ENCODE results near the gene NRG2.

Gene NRG2

DNA sequence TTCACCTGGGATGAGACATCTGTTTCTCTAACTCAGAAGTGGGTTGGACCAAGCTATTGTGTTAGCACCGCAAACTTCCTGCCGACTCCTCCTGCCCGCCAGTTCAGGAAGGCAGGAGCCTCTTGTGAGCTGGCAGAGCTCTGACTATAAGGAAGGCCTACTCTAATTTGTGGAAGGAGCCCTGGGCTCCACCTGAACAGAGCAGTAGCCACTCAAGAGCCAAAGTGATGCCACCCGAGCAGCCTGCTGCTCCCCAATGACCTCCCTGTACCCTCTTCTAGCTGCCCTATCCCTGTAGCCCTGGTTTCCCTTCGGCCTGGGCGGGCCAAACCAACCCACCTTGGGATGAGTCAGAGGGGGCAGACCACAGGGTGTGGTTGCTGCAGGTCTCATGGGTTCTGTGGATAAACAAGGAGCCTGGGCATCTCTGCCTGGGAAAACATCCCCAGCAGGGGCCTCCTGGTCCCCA is 165.9 kb downstream of the NRG2 start:
- DNase-seq (ENCODE audit: low read depth): no peak

DNA sequence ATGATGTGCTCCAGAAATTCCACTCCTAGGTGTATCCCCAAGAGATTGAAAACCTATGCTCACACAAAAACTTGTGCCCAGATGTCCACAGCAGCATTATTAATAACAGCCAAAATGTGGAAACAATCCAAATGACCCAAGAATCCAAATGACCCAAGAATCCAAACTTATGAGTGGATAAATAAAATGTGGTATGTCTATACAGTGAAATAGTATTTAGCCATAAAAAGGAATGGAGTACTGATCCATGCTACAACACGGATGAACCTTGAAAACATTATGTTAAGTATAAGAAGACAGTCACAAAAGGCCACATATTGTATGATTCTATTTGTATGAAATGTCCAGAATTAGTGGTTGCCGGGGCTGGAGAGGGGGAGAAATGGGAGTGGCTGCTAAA is 167.1 kb downstream of the NRG2 start:
- no peak for DNase-seq (ENCODE audit: low read depth)

DNA sequence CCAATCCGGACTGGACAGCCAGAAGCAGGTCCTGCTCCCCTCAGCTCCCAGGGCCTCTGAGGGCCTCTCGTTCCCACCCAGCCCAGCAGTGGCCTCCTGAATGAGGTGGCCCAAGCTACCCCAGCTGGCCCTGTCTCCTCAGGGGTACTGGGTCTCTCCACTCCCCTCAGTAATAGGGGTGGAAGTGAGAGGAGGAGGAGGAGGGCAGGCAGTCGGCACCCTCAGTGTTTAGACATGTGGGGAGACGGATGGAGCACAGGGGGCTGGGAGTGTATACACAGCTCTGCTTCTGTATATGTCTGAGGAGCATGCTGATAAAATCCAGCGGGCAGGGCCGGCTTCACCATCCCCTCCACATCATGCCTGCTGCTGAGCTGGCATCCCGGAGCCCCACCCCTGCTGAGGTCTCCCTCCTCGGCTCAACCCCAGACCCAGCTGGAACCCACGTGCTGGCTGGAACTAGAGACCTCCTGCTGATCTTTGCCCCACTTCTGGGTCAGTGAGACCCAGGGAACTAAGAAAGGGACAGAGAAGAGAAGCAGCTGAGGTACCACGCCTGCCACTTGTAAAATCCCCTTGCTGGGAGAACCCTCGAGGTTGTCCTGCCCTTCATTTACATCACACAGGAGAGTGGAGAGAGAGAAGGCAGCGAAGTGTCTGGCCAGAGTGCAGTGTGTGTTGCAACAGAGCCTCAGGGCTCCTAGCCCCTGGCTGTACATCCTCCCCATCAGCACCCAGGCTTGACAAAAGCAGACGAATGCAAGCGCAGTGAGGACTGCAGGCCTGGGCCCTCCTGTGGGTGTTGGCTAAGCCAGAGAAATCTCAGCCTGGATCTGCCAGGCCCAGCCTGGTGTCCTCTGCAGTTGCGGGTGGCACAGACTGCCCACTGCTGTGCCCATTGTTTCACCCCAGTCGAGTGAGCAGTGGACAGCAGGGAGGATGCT is 170.0 kb downstream of the NRG2 start:
- DNase-seq (ENCODE audit: low read depth): no peak

DNA sequence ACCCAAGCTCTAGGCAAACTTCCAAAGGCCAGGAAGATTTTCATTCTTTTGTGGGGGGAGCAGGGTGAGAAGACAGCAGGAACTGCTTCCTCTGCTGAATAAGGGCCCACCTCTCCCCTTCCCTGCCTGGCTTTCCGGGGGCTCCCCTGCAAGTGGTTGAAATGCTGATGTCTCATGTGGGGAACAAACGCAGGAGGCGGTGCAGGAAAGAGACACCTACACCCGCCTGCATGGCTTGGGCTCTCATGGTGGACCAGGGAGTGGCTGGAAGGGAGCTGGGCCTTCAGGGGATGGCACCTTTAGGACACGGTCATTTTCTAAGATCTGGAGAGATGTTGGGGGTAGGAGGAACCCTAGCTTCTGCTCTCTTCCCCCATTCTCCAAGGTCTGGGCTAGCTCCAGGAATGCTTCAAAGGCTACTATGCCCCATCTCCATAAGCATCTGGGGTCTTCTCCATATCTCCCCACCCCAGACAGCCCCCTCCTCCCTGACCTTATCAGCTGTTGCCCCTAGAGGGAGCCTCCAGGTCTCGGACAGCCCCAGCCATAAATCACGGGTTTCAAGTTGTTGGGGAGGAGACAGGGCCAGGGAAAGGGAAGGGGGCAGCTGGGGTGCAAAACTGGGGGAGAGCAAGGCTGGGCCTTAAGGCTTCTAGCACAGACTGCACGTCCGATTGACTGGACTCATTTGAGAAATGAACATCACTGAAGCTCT is 170.9 kb downstream of the NRG2 start:
- DNase-seq (ENCODE audit: low read depth): no peak

DNA sequence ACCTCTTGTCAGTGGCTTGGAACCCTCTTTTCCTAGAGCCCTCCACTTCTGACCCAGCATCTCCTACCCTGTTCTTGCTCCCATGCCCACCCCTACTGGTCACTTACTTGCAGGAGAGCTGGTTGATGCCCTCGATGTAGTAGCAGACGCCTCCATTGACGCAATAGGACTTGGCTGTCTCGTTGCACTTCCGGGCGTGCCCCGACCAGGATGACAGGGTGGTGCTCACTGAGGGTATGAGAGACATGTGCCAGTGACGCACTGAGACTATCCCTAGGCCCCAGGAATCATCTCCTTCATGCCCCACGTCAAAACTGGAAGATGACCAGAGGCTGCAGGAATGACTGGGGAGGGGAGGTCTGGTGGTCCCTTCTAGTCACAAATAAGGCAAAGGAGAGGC is 171.5 kb downstream of the NRG2 start:
- no peak for DNase-seq (ENCODE audit: low read depth)

DNA sequence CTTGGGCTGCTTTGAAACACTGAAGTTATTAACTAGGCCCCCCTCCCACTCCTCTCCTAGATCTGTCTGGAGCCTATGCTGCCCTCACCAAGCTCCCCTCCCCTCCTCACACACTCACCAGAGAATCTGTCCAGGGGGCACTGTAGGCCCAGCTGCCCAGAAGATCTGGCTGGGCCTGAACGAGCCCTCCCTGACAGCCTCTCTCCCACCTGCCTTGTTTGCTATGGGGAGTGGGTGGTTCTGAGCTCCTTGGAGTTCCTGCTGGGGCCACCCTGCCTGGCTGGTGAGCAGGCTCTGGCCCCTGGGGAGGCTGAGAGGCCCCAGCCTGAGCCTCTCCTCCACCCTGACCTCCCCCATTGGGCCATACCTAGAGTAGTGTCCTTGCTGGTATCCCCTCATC is 172.4 kb downstream of the NRG2 start:
- DNase-seq (ENCODE audit: low read depth): no peak

DNA sequence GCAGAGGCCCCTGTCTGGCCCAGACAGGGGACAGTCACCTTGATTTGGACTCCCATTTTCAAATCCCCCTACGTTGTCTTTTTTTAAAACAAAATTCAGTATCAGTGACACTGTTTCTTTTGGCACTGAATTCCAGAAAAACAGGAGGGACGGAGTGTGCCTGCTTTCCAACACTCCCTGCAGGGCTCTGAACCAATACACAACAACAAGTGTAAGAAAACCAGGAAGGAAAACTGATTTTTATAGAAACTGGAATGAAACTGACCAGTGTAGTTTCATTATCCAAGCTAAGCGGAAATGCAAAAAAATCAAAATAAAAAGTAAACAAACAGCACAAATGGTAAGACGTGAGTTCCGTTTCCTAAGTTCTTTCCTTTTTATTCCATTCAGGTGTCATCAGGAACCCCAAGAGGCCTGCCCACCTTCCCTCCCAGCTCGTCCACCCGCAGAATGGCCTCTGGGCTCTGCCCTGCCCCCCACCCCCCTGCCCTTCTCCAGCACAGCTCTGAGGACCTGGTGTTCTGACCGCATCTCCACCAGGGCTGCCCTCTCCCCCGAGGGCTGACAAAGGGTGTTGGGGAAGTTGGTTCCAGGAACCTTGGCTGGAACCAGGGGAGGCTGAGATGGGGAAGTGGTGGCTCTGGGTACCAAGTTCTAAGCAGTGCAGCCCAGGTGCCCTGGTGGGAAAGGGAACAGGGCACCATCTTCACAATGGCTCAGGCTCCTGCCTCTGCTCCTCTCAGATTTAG is 173.9 kb downstream of the NRG2 start:
- no peak for DNase-seq (ENCODE audit: low read depth)

DNA sequence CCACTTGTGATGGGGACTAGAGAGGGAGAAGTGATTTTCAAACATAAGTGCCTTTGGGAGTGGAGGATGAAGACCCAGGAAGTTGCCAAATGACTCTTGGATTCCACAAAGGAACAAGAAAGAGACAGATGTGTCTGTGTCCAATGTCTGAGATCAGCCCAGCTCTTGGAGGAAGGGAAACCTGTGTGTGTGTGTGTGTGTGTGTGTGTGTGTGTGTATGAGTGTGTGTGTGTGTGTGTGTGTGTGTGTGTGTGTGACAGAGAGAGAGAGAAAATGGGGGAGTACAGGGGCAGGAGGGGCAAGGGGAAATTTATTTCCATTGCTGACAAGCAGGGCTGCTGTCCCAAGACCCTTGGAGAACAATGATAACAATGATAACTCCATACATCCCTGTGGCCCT is 175.5 kb downstream of the NRG2 start:
- no peak for DNase-seq (ENCODE audit: low read depth)

DNA sequence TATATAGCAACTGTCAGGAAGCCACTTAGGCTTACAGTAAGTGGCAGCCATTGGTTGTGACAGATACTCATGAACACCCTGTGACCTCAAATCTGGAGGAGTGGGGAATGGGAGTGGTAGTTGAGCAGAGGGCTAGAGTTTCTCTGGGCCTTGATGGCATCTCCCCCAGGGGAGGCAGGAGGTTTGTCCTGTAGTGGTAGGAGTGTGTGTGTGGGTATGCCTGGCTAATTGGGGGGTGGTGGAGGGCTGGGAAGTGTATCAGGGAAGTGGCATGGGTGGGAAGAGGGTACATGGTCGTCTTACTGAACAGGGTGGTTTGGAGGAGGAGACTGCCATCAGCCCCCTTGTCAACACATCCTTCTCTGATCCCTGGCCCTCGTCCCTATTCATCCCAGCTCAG is 176.0 kb downstream of the NRG2 start:
- no peak for DNase-seq (ENCODE audit: low read depth)

DNA sequence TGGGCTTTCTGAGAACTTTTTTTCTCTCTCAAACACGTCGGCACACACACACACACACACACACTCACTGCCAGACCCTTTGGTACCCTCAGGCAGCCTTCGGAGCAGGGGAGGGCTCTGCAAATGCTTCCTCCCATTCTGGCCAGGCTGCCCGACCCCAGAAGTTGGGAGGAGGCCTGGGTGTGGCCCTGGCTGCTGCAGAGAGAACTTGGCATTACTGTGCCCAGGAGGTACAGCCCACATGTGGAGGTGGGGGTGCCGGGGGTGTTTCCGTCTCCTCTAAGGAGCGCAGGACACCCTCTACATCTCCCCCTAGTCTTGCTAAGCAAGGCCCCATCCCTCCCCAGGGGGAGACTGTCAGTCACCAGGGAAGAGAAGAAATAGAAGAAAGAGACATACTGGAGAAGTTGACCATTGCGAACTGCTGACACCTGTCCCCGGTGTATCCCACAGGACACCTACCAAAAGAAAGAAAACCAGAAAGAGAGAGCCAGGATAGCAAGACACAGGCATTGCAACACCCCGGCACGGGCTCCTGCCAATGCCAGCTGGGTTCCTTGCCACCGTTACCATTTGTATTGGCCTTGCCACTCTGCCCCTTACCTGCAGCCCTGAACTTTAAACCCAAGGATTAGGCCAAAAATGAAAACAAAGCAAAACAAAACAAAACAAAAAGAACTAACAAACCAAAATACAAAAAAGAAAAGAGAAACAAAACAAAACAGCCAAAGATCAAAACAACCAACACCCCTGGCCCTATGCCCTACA is 178.2 kb downstream of the NRG2 start:
- DNase-seq (ENCODE audit: low read depth): no peak

DNA sequence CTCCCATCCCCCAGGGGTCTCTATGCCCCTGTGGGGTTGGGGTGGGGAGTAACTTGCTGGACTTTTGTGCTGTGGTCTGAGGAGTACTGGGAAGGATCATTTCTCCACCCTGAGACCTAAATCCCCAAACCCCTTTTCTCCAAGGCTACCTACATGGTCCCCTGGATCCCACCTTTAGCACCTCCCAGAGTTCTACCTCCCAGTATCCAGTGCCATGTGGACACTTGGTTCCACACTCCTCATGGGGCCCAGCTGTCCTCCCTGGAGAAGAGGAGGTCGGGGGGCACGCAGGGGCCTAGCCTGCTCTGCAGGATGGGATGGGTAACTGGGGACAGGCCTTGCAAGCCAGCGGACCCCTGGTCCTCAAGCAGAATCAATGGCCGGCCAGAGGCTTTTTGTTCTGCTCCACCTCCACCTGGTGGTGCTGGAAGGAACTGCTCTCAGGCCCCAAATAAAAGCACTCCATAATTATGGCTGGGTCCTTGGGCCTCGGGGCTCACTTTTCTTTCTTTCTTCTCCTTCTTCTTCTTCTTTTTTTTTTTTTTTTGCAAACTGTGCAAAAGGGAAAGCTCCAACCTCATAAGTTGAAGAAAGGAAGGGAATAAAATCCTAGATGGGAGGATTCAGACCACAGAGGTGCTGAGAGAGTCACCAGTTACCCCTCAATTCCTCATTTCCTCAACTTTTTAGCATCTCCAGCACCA is 179.1 kb downstream of the NRG2 start:
- DNase-seq (ENCODE audit: low read depth): peak; percentile 41

DNA sequence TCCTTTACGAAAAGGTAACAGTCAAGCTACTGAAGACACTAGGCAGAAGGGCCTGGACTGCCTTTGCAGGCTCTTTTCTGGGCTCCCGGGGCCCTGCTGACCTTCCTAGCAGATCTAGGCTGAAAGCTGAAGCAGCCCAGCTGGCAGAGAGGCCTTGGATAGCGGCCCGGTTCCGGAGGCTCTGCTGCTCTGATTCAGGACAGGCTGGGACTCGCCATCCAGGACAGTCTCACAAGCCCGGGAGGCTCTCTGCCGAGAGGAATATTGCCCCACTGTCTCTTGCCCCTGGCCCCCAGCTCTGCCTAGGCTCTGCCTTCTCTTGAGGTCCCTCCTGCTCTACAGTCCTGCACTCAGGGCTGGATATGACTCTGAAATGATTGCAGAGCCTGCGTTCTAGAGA is 179.7 kb downstream of the NRG2 start:
- no peak for DNase-seq (ENCODE audit: low read depth)

DNA sequence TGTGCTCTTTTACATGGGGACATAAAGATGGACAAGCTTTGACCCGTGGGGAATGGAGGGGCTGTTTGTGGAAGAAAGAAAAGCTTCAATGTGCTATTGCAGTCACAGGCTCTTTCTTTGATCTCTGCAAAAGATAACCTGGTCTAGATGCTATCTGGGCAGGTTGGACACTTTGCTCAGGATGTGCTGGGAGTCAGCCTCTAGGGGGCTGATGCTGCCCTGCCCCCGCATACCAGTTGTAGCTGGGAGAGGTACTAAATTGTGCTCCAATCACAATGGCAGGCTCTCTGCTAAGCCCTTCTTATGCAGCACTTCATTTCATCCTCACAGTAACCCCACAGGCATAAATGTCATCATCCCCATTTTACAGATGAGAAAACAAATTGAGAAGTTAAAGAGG is 180.3 kb downstream of the NRG2 start:
- DNase-seq (ENCODE audit: low read depth): no peak

DNA sequence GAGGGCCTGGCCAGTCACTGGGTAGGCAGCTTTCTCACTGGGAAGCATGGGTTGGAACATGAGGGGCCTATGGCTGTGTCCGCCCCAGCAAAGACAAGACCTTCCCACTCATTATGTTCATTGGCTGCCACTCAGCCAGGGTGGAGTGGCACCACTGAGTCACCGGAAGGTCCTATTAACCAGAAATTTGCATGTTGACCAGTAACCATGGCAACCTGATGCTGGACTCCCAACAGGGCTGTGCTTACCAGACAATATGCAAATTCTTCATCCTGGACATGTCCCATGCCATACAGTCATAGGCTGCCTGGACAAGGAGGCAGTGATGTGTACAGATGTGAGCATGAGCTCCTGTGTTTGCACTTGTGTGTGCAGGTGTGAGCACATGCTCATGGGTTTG is 180.8 kb downstream of the NRG2 start:
- DNase-seq (ENCODE audit: low read depth): no peak

DNA sequence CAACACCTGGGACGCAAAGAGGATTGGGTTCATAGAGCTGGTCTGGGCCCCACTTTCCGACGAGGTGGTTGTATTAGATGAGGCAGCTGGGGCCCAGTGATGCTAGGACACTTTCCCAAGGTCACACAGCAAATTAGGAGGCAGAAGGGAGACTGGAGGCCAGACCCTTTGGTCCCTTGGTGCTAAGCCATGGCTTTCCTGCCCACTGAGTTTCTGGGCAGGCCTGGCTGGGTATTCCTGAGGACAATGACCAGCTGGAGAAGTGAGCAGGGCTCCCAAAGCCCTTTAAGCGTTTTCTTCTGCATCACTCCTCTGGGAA is 181.3 kb downstream of the NRG2 start:
- DNase-seq (ENCODE audit: low read depth): no peak

DNA sequence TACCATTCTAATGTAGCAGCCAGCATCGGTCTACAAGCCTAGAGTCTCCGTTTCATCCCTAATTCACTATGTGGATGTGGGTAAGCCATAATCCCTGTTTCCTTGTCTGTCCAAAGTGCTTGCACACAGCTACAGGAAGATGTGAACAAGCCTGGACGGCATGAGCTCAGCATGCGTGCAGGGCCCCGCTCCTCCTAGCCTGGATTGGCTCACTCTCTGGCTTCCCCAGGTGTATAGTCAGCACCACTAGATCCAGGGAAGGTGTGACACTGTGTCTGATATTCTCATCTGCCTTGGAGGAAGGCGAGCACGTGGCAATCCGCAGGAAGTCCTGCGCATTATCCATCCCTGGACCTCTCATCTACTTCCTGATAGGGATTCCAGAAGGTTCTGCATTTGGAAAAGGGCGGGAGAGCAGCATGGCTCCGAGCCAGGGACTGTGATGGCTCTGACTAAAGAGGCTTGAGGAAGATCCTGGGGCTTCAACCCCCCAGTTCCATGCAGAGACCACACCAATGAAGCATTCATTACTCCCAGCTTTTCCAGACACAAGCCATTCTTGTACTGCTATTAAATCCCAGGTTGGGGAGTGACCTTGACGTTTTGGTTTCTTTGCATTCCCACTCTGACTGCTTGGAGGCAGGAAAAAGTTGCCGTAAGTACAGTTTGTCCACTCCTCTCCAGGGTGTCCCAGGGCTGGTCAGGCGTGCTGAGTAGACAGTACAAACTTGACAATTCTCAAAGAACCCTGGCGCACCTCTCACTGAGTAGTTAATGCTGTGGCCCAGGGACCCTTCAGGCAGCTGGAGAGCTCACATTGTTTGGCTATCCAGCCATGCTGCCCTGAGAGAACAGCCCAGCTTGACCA is 181.8 kb downstream of the NRG2 start:
- no peak for DNase-seq (ENCODE audit: low read depth)

DNA sequence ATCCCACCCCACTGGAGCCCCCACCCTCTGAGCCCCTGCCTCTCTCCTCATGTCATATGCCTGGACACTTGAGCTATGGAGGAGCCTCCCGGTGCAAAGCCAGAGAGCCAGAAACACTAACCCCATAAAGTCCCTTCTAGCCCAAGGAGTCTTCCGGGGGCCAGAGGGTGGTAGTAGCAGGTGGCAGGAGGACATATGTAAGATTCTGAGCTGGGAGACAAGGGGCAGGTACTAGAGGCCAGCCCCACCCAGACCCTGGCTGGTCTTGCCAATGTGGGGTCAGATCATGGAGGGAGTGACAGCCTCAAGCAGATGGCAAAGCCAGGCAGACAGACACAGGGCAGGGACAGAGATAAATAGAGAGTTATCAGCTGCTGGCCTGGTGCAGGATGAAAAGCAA is 184.1 kb downstream of the NRG2 start:
- DNase-seq (ENCODE audit: low read depth): no peak

DNA sequence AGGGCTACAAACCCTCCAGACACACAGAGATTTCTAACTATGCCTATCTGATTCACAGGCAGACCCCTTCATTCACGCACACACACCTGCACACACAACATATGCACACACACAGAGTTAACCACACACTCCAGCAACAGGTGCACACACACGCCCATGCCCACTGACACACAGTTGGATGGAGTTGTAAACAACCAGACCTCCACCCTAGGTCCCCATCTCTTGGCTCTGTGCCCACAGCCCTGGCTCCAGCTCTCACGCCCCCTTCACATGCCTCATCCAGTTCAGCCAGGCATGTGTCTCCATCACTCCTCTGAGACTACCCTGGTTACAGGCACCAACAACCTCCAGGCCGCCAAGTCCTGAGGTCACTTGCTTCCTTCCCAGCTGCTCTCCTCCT is 186.4 kb downstream of the NRG2 start:
- no peak for DNase-seq (ENCODE audit: low read depth)

DNA sequence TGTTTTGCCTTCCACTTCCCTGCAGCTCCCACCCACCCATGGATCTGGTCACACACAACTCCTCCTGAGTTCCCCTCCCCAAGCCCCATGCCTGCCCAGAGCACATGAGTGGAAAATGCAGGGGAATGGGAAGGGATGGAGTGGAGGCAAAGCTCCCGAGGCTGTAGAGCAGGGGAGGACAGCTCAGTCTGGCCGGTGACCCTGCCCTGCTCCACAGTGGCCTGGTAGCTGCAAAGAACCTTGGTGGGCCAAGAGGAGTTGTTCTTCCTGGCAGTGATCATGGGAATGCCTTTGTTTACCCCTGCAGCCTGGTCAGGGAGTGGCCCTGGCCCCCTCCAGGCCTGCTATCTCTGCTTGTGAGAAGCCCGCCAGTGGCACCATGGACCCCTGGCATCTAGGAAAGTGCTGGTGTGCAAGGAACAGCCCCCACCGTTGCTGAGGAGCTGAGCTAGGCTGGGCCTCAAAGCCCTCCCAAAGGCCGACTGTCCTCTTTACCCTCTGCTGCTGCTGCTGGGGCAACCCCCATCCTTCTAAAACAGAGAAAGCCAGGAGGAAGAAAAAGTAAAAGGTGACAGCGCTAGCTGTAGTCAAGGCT is 187.1 kb downstream of the NRG2 start:
- no peak for DNase-seq (ENCODE audit: low read depth)

DNA sequence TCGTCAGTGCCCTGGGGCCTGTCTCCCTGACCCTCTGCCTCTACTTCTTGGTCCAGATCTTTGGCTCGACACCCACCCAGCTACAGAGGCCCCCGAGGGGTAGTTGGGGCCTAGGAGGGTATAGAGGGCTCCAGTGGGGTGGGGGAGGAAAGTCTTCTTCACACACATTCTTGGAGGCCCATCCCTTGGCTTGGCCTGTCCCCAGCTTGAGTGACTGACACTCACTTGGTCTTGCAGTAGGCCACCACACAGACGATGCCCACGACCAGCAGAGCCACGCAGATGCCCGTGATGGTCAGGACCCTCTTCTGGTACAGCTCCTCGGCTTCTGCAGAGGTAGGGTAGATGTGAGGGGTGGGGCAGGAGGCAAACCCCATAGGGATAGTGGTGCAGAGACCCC is 187.6 kb downstream of the NRG2 start:
- DNase-seq (ENCODE audit: low read depth): no peak

All from activated T-cell treated with anti-CD3 and anti-CD28 coated beads for 48 hours (primary cell).